IMR-90 (cell line): Measurements from ENCODE around the gene DCLK1.

Experiments used
- BHLHE40 ChIP-seq: fragments of 150-350 bp; IDR thresholded peaks from 2 replicates; pipeline ENCODE4 v1.6.1; 2016; ENCODE audit warnings: mild to moderate bottlenecking, low read depth, low read length
- MAFK ChIP-seq: IDR thresholded peaks from 2 replicates; pipeline ENCODE4 v1.6.1; 2012; ENCODE audit warnings: low read depth, low read length, improper control_type of control experiment
- NFE2L2 ChIP-seq: fragments of 150-350 bp; IDR thresholded peaks from 2 replicates; pipeline ENCODE4 v1.6.1; 2016; ENCODE audit warnings: low read depth, mild to moderate bottlenecking, low read length
- POLR2A ChIP-seq: IDR thresholded peaks from 2 replicates; pipeline ENCODE4 v1.6.1; 2012; ENCODE audit warnings: mild to moderate bottlenecking, low read depth, low read length
- TF ChIP-seq, protein P1 (sequence below): conservative IDR thresholded peaks from 2 replicates; pipeline ENCODE4 v1.5.1; 2012; ENCODE audit warnings: mild to moderate bottlenecking, low read depth, low read length, improper control_type of control experiment

DNA sequence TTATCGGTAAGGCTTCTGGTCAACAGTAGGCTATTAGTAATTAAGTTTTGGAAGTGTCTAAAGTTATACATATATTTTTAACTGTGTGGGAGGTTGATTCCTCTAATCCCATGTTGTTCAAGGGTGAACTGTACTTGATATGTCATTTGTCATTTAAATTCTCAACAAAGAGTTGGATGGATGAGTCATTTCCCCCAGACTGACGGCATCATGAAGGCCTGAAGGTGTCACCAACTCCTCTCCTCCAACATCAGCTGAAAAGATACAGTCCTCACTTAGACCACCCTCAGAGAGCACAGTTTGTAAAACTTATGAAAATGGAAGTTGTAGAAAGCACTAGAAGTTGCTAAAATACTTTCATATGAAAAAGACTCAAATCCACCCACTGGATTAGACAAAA lies 48.8 kb downstream of the DCLK1 start:
- TF ChIP-seq, protein P1, sequence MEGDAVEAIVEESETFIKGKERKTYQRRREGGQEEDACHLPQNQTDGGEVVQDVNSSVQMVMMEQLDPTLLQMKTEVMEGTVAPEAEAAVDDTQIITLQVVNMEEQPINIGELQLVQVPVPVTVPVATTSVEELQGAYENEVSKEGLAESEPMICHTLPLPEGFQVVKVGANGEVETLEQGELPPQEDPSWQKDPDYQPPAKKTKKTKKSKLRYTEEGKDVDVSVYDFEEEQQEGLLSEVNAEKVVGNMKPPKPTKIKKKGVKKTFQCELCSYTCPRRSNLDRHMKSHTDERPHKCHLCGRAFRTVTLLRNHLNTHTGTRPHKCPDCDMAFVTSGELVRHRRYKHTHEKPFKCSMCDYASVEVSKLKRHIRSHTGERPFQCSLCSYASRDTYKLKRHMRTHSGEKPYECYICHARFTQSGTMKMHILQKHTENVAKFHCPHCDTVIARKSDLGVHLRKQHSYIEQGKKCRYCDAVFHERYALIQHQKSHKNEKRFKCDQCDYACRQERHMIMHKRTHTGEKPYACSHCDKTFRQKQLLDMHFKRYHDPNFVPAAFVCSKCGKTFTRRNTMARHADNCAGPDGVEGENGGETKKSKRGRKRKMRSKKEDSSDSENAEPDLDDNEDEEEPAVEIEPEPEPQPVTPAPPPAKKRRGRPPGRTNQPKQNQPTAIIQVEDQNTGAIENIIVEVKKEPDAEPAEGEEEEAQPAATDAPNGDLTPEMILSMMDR = no peak
- no peak for TF ChIP-seq MAFK
- TF ChIP-seq POLR2A = no peak
- no peak for TF ChIP-seq BHLHE40
- TF ChIP-seq NFE2L2 = no peak
